Rectal smooth muscle tissue (tissue), 1 donor: Measurements from ENCODE around the gene HELT.
A peak's percentile ranks its signal among the peaks of the same experiment; 100 is the strongest.
"Not testable (repeated sequence)": the region's sequence is repeated elsewhere in the genome, so short reads cannot be mapped to it uniquely, and the experiment has no call there.

Experiments
- H3K27ac ChIP-seq: one replicate; pipeline ENCODE4 v1.7.0; 2013; ENCODE audit warnings: low read depth, low read length, inconsistent platforms
- H3K27me3 ChIP-seq: one replicate; pipeline ENCODE4 v1.7.0; 2013; ENCODE audit warnings: low read length; ENCODE audit not compliant: control insufficient read depth, insufficient read depth
- H3K36me3 ChIP-seq: one replicate; pipeline ENCODE4 v1.7.0; 2013; ENCODE audit warnings: low read length; ENCODE audit not compliant: control insufficient read depth, insufficient read depth
- H3K4me1 ChIP-seq: one replicate; pipeline ENCODE4 v1.7.0; 2013; ENCODE audit warnings: low read length; ENCODE audit not compliant: control insufficient read depth, insufficient read depth
- H3K4me3 ChIP-seq: one replicate; pipeline ENCODE4 v1.7.0; 2013; ENCODE audit warnings: low read length
- H3K9ac ChIP-seq: one replicate; pipeline ENCODE4 v1.7.0; 2013; ENCODE audit warnings: low read length

The HELT gene

GRCh38 chr4:185017964-185018772 lies at the start of gene HELT:
HELT (plus strand) TSS chr4:185018490; CDS start chr4:185018929, 439 bp downstream.
- H3K9ac ChIP-seq, result no peak within 1 kb of the TSS
- no peak within 1 kb of the TSS for H3K4me3 ChIP-seq
- H3K27ac ChIP-seq, result no peak within 1 kb of the TSS
- H3K27me3 ChIP-seq, result peaks cover 29% of the 10 kb centered on the region
- H3K4me1 ChIP-seq, result no peaks in the 10 kb centered on the region
- H3K36me3 ChIP-seq, result no peaks in the 10 kb centered on the region

GRCh38 chr4:184968784-184969201 lies 49.5 kb upstream of the HELT start:
- no peaks in the 10 kb centered on the region for H3K4me1 ChIP-seq
- no peaks in the 10 kb centered on the region for H3K36me3 ChIP-seq
- no peak overlapping the region for H3K9ac ChIP-seq
- no peak overlapping the region for H3K27ac ChIP-seq
- no peaks in the 10 kb centered on the region for H3K27me3 ChIP-seq
- no peak overlapping the region for H3K4me3 ChIP-seq

GRCh38 chr4:184969610-184970009 lies 48.7 kb upstream of the HELT start:
- H3K36me3 ChIP-seq, result no peaks in the 10 kb centered on the region
- no peak overlapping the region for H3K27ac ChIP-seq
- H3K4me3 ChIP-seq, result no peak overlapping the region
- H3K4me1 ChIP-seq, result no peaks in the 10 kb centered on the region
- H3K27me3 ChIP-seq, result no peaks in the 10 kb centered on the region
- H3K9ac ChIP-seq, result no peak overlapping the region

GRCh38 chr4:184972991-184973390 lies 45.3 kb upstream of the HELT start:
- no peak overlapping the region for H3K9ac ChIP-seq
- no peak overlapping the region for H3K27ac ChIP-seq
- H3K36me3 ChIP-seq, result no peaks in the 10 kb centered on the region
- H3K4me3 ChIP-seq, result no peak overlapping the region
- no peaks in the 10 kb centered on the region for H3K27me3 ChIP-seq
- no peaks in the 10 kb centered on the region for H3K4me1 ChIP-seq

- not testable (repeated sequence) for H3K27ac ChIP-seq, H3K9ac ChIP-seq, H3K4me3 ChIP-seq, H3K36me3 ChIP-seq, H3K4me1 ChIP-seq, H3K27me3 ChIP-seq
Observed at GRCh38 chr4:184976348-184976747, 41.9 kb upstream of the HELT start.

GRCh38 chr4:184977747-184978146 lies 40.5 kb upstream of the HELT start:
- Histone ChIP-seq H3K4me3 (no peak overlapping the region), H3K9ac (no peak overlapping the region), H3K36me3 (no peaks in the 10 kb centered on the region), H3K4me1 (no peaks in the 10 kb centered on the region), H3K27me3 (no peaks in the 10 kb centered on the region), H3K27ac (no peak overlapping the region)

- H3K4me3 ChIP-seq, result no peak overlapping the region
- no peak overlapping the region for H3K9ac ChIP-seq
- H3K27me3 ChIP-seq, result no peaks in the 10 kb centered on the region
- no peaks in the 10 kb centered on the region for H3K4me1 ChIP-seq
- H3K27ac ChIP-seq, result no peak overlapping the region
- no peaks in the 10 kb centered on the region for H3K36me3 ChIP-seq
Observed at GRCh38 chr4:184978211-184978610, 40.1 kb upstream of the HELT start.

- Histone ChIP-seq H3K4me3 (no peak overlapping the region), H3K27me3 (no peaks in the 10 kb centered on the region), H3K9ac (no peak overlapping the region), H3K36me3 (no peaks in the 10 kb centered on the region), H3K27ac (no peak overlapping the region), H3K4me1 (no peaks in the 10 kb centered on the region)
Observed at GRCh38 chr4:184979461-184980124, 38.7 kb upstream of the HELT start.

GRCh38 chr4:184980261-184980660 lies 38.0 kb upstream of the HELT start:
- no peak overlapping the region for H3K4me3 ChIP-seq
- no peaks in the 10 kb centered on the region for H3K36me3 ChIP-seq
- no peaks in the 10 kb centered on the region for H3K4me1 ChIP-seq
- no peak overlapping the region for H3K27ac ChIP-seq
- H3K9ac ChIP-seq, result no peak overlapping the region
- no peaks in the 10 kb centered on the region for H3K27me3 ChIP-seq

- Histone ChIP-seq H3K4me1 (no peaks in the 10 kb centered on the region), H3K27me3 (no peaks in the 10 kb centered on the region), H3K36me3 (no peaks in the 10 kb centered on the region), H3K27ac (no peak overlapping the region), H3K9ac (no peak overlapping the region), H3K4me3 (peak overlapping the region; percentile 7)
Observed at GRCh38 chr4:184983672-184984356, 34.5 kb upstream of the HELT start.

- Histone ChIP-seq H3K27me3 (no peaks in the 10 kb centered on the region), H3K9ac (no peak overlapping the region), H3K36me3 (no peaks in the 10 kb centered on the region), H3K4me3 (no peak overlapping the region), H3K27ac (no peak overlapping the region), H3K4me1 (no peaks in the 10 kb centered on the region)
Observed at GRCh38 chr4:184987493-184988031, 30.7 kb upstream of the HELT start.

GRCh38 chr4:184988611-184989010 lies 29.7 kb upstream of the HELT start:
- Histone ChIP-seq H3K36me3 (no peaks in the 10 kb centered on the region), H3K4me1 (no peaks in the 10 kb centered on the region), H3K27me3 (no peaks in the 10 kb centered on the region), H3K27ac (no peak overlapping the region), H3K4me3 (no peak overlapping the region), H3K9ac (no peak overlapping the region)
